M059J (cell line): Measurements from ENCODE around the gene ANGPTL5. TPM values are rescaled to one million over a fixed set of nuclear protein-coding genes. Genes with fewer than 3 reads are reported as not detected.
"Not testable (repeated sequence)": the region's sequence is repeated elsewhere in the genome, so short reads cannot be mapped to it uniquely, and the experiment has no call there.

ENCODE experiments used
- DNase-seq: peaks from one replicate; pipeline ENCODE4 v3.0.0-alpha.2; 2012; ENCODE audit warnings: low read depth
- total RNA-seq: library from RNA; depleted of rRNA; stranded (reverse); fragments of >200 nt; shearing (Covaris generic); gene quantifications from 2 replicates; pipeline ENCODE4 v1.2.3, GENCODE V29; 2014; rRNA removed

ANGPTL5 gene
- not detected in 2 replicates for total RNA-seq

- DNase-seq: no peak
Measured at GRCh38 chr11:101916422-101916821, at the start of gene ANGPTL5. TSS of gene ANGPTL5 (minus strand) at chr11:101916522. CDS start at chr11:101907909, 8,613 bp downstream.

GRCh38 chr11:101964200-101964599 is 47.9 kb upstream of the ANGPTL5 start:
- DNase-seq: not testable (repeated sequence)

GRCh38 chr11:101960231-101960630 is 43.9 kb upstream of the ANGPTL5 start:
- DNase-seq: no peak

- no peak for DNase-seq
Measured at GRCh38 chr11:101955701-101956100, 39.4 kb upstream of the ANGPTL5 start.

GRCh38 chr11:101955278-101955677 is 39.0 kb upstream of the ANGPTL5 start:
- no peak for DNase-seq

GRCh38 chr11:101949680-101950220 is 33.4 kb upstream of the ANGPTL5 start:
- no peak for DNase-seq

- no peak for DNase-seq
Measured at GRCh38 chr11:101945448-101945847, 29.1 kb upstream of the ANGPTL5 start.

- no peak for DNase-seq
Measured at GRCh38 chr11:101944923-101945322, 28.6 kb upstream of the ANGPTL5 start.

GRCh38 chr11:101940901-101941520 is 24.7 kb upstream of the ANGPTL5 start:
- no peak for DNase-seq

GRCh38 chr11:101931692-101932091 is 15.4 kb upstream of the ANGPTL5 start:
- no peak for DNase-seq

GRCh38 chr11:101929294-101929915 is 13.1 kb upstream of the ANGPTL5 start:
- no peak for DNase-seq

GRCh38 chr11:101923554-101923953 is 7.2 kb upstream of the ANGPTL5 start:
- DNase-seq: no peak

GRCh38 chr11:101920992-101921391 is 4.7 kb upstream of the ANGPTL5 start:
- DNase-seq: no peak

GRCh38 chr11:101917226-101917625 is 904 bp upstream of the ANGPTL5 start:
- no peak for DNase-seq

- DNase-seq: peak; percentile 76
Measured at GRCh38 chr11:101915791-101916291, 481 bp downstream of the ANGPTL5 start.

GRCh38 chr11:101914738-101915426 is 1.4 kb downstream of the ANGPTL5 start, which contains the start of gene CEP126:
TSS of gene CEP126 (plus strand) at chr11:101915010. CDS start at chr11:101915285, 275 bp downstream.
- DNase-seq: peak; percentile 88

GRCh38 chr11:101914341-101914737 is 2.0 kb downstream of the ANGPTL5 start:
- DNase-seq: peak; percentile 36

- no peak for DNase-seq
Measured at GRCh38 chr11:101913656-101914055, 2.7 kb downstream of the ANGPTL5 start.

- peak; percentile 19 for DNase-seq
Measured at GRCh38 chr11:101912823-101913284, 3.5 kb downstream of the ANGPTL5 start.

- DNase-seq: no peak
Measured at GRCh38 chr11:101909087-101909486, 7.2 kb downstream of the ANGPTL5 start.

- no peak for DNase-seq
Measured at GRCh38 chr11:101907815-101908214, 8.5 kb downstream of the ANGPTL5 start.

- no peak for DNase-seq
Measured at GRCh38 chr11:101894505-101894904, 21.8 kb downstream of the ANGPTL5 start.
